GM23248 (cell line): Measurements from ENCODE around the gene TSPAN9. TPM values are rescaled to one million over a fixed set of nuclear protein-coding genes. Genes with fewer than 3 reads are reported as not detected.

ENCODE experiments used
- DNase-seq: peaks from one replicate; pipeline ENCODE4 v3.0.0-alpha.2; 2015
- H2AFZ ChIP-seq: fragments of 200-600 bp; sonication (generic); 2 replicates; pipeline ENCODE4 v1.6.1; 2016; ENCODE audit warnings: antibody characterized with exemption
- H3F3A ChIP-seq: fragments of 200-600 bp; sonication (generic); 2 replicates; pipeline ENCODE4 v1.6.1; 2016; ENCODE audit warnings: mild to moderate bottlenecking, antibody characterized with exemption, mixed run types; ENCODE audit not compliant: insufficient read depth
- H3K27ac ChIP-seq: fragments of 200-600 bp; sonication (generic); 2 replicates; pipeline ENCODE4 v1.5.1; 2016; ENCODE audit warnings: mild to moderate bottlenecking
- H3K27me3 ChIP-seq: fragments of 200-600 bp; sonication (generic); replicated peaks from 2 replicates; pipeline ENCODE4 v1.6.1; 2016; ENCODE audit warnings: mild to moderate bottlenecking; ENCODE audit not compliant: insufficient read depth
- H3K36me3 ChIP-seq: fragments of 200-600 bp; sonication (generic); 2 replicates; pipeline ENCODE4 v1.6.1; 2016; ENCODE audit warnings: low read depth, mild to moderate bottlenecking
- H3K4me1 ChIP-seq: fragments of 200-600 bp; sonication (generic); 2 replicates; pipeline ENCODE4 v1.6.1; 2016; ENCODE audit warnings: mild to moderate bottlenecking; ENCODE audit not compliant: insufficient read depth
- H3K4me2 ChIP-seq: fragments of 200-600 bp; sonication (generic); one replicate; pipeline ENCODE4 v1.6.1; 2016; ENCODE audit warnings: mild to moderate bottlenecking; ENCODE audit not compliant: unreplicated experiment
- H3K4me3 ChIP-seq: fragments of 200-600 bp; sonication (generic); 2 replicates; pipeline ENCODE4 v1.5.1; 2016; ENCODE audit warnings: mild to moderate bottlenecking
- H3K79me2 ChIP-seq: fragments of 200-600 bp; sonication (generic); 2 replicates; pipeline ENCODE4 v1.6.1; 2016; ENCODE audit warnings: mild to moderate bottlenecking; ENCODE audit not compliant: insufficient read depth
- H3K9ac ChIP-seq: fragments of 200-600 bp; sonication (generic); 2 replicates; pipeline ENCODE4 v1.6.1; 2016; ENCODE audit warnings: mild to moderate bottlenecking
- H3K9me2 ChIP-seq: fragments of 200-600 bp; sonication (generic); 2 replicates; pipeline ENCODE4 v1.6.1; 2016; ENCODE audit warnings: mixed run types, mild to moderate bottlenecking, moderate library complexity; ENCODE audit not compliant: insufficient read depth
- H3K9me3 ChIP-seq: fragments of 200-600 bp; sonication (generic); one replicate; pipeline ENCODE4 v1.6.1; 2017; ENCODE audit warnings: low read depth
- H4K20me1 ChIP-seq: fragments of 200-600 bp; sonication (generic); 2 replicates; pipeline ENCODE4 v1.6.0; 2016; ENCODE audit not compliant: insufficient read depth
- EZH2 ChIP-seq: fragments of 200-600 bp; sonication (generic); IDR thresholded peaks from 2 replicates; pipeline ENCODE4 v1.6.1; 2018; ENCODE audit warnings: antibody characterized with exemption, mild to moderate bottlenecking; ENCODE audit not compliant: insufficient read depth, poor library complexity, severe bottlenecking
- EZH2phosphoT487 ChIP-seq: fragments of 200-600 bp; sonication (generic); IDR thresholded peaks from 2 replicates; pipeline ENCODE4 v1.6.1; 2018; ENCODE audit warnings: antibody characterized with exemption, moderate library complexity, mild to moderate bottlenecking, low read depth; ENCODE audit not compliant: insufficient read depth
- WGBS, 2 experiments: methylation state at CpG; one replicate each; pipeline ENCODE4 v1.1.6; 2015 to 2017; ENCODE audit warnings: low lambda C conversion rate in 2 of 2, low coverage in 1 of 2; ENCODE audit errors: missing lambda C conversion rate in 2 of 2; 5-methylcytosine and 5-hydroxymethylcytosine counted together
- in situ Hi-C: fragments of 300-500 bp; cut with MboI; formaldehyde crosslinking; loops from 2 replicates; pipeline ENCODE4 v1.15.0; 2020
- polyA plus RNA-seq: library from polyadenylated mRNA; unstranded; fragments of >200 nt; fragmentation: Nextera tagmentation; extraction: Ambion mirVana; gene quantifications from 2 replicates; pipeline ENCODE4 v1.2.1, GENCODE V29; 2016
- total RNA-seq: library from RNA; depleted of rRNA; stranded (reverse); fragments of >200 nt; shearing (Covaris generic); gene quantifications from 2 replicates; pipeline ENCODE4 v1.2.3, GENCODE V29; 2014

Gene TSPAN9
- total and polyA plus RNA-seq, 2 experiments from 2014 or later: 9.5 to 14.4 TPM

- no peak overlapping the region for H3K4me2 ChIP-seq
- in situ Hi-C loops: no loop called here
- H3K4me3 ChIP-seq: no peak overlapping the region
- H3K79me2 ChIP-seq: no peaks in the 10 kb centered on the region
- WGBS, 2 experiments: 90 to 92% methylated on average over 16 of the region's 16 CpGs
- no peaks in the 10 kb centered on the region for H3K9me2 ChIP-seq
- H4K20me1 ChIP-seq: no peaks in the 10 kb centered on the region
- H3K27me3 ChIP-seq: no peaks in the 10 kb centered on the region
- no peak overlapping the region for H3K27ac ChIP-seq
- no peak overlapping the region for H2AFZ ChIP-seq
- H3K9ac ChIP-seq: no peak overlapping the region
- H3F3A ChIP-seq: no peaks in the 10 kb centered on the region
- H3K9me3 ChIP-seq: no peaks in the 10 kb centered on the region
- H3K36me3 ChIP-seq: no peaks in the 10 kb centered on the region
- no peaks in the 10 kb centered on the region for H3K4me1 ChIP-seq
- no peak for DNase-seq
- TF ChIP-seq EZH2phosphoT487: no peak
- TF ChIP-seq EZH2: no peak
Measured at GRCh38 chr12:3249081-3249800, 172.1 kb downstream of the TSPAN9 start.

- Histone ChIP-seq H3K27ac (no peak overlapping the region), H3K79me2 (no peaks in the 10 kb centered on the region), H3K9me2 (no peaks in the 10 kb centered on the region), H3K9me3 (no peaks in the 10 kb centered on the region), H3K4me1 (no peaks in the 10 kb centered on the region), H3K9ac (no peak overlapping the region), H3K4me3 (no peak overlapping the region), H3K4me2 (no peak overlapping the region), H3K36me3 (no peaks in the 10 kb centered on the region), H4K20me1 (no peaks in the 10 kb centered on the region), H2AFZ (no peak overlapping the region), H3F3A (no peaks in the 10 kb centered on the region), H3K27me3 (no peaks in the 10 kb centered on the region)
- DNase-seq: no peak
- 94 to 95% methylated on average over 6 of the region's 6 CpGs for WGBS, 2 experiments
- TF ChIP-seq EZH2phosphoT487 (no peak), EZH2 (no peak)
- in situ Hi-C loops: no loop called here
Measured at GRCh38 chr12:3250034-3250433, 172.9 kb downstream of the TSPAN9 start.

- WGBS, 2 experiments: 88 to 89% methylated on average over 8 of the region's 8 CpGs
- no peak for DNase-seq
- Histone ChIP-seq H3K4me3 (no peak overlapping the region), H3K9me2 (no peaks in the 10 kb centered on the region), H3K9me3 (no peaks in the 10 kb centered on the region), H2AFZ (no peak overlapping the region), H3K27ac (no peak overlapping the region), H4K20me1 (no peaks in the 10 kb centered on the region), H3K9ac (no peak overlapping the region), H3F3A (no peaks in the 10 kb centered on the region), H3K4me1 (no peaks in the 10 kb centered on the region), H3K4me2 (no peak overlapping the region), H3K79me2 (no peaks in the 10 kb centered on the region), H3K36me3 (no peaks in the 10 kb centered on the region), H3K27me3 (no peaks in the 10 kb centered on the region)
- TF ChIP-seq EZH2phosphoT487: no peak
- in situ Hi-C loops: no loop called here
Measured at GRCh38 chr12:3250576-3250975, 173.4 kb downstream of the TSPAN9 start.

- H3K4me3 ChIP-seq: no peak overlapping the region
- H3K36me3 ChIP-seq: no peaks in the 10 kb centered on the region
- no peak overlapping the region for H2AFZ ChIP-seq
- WGBS, 2 experiments: 71 to 73% methylated on average over 5 of the region's 5 CpGs
- no peaks in the 10 kb centered on the region for H3F3A ChIP-seq
- no peaks in the 10 kb centered on the region for H3K4me1 ChIP-seq
- H3K9me2 ChIP-seq: no peaks in the 10 kb centered on the region
- H3K4me2 ChIP-seq: no peak overlapping the region
- H4K20me1 ChIP-seq: no peaks in the 10 kb centered on the region
- no peak overlapping the region for H3K9ac ChIP-seq
- in situ Hi-C loops: no loop called here
- H3K9me3 ChIP-seq: no peaks in the 10 kb centered on the region
- H3K27me3 ChIP-seq: no peaks in the 10 kb centered on the region
- TF ChIP-seq EZH2 (no peak), EZH2phosphoT487 (no peak)
- no peak overlapping the region for H3K27ac ChIP-seq
- no peak for DNase-seq
- no peaks in the 10 kb centered on the region for H3K79me2 ChIP-seq
Measured at GRCh38 chr12:3251067-3251466, 173.9 kb downstream of the TSPAN9 start.

GRCh38 chr12:3251691-3252090 is 174.5 kb downstream of the TSPAN9 start:
- H3F3A ChIP-seq: no peaks in the 10 kb centered on the region
- no peak for DNase-seq
- no peak overlapping the region for H3K4me3 ChIP-seq
- no peaks in the 10 kb centered on the region for H3K9me3 ChIP-seq
- 81 to 84% methylated on average over 7 of the region's 7 CpGs for WGBS, 2 experiments
- no peak for TF ChIP-seq EZH2
- TF ChIP-seq EZH2phosphoT487: no peak
- no peaks in the 10 kb centered on the region for H3K9me2 ChIP-seq
- H3K79me2 ChIP-seq: no peaks in the 10 kb centered on the region
- no peaks in the 10 kb centered on the region for H4K20me1 ChIP-seq
- no peaks in the 10 kb centered on the region for H3K4me1 ChIP-seq
- H3K4me2 ChIP-seq: no peak overlapping the region
- in situ Hi-C loops: no loop called here
- no peak overlapping the region for H3K9ac ChIP-seq
- H3K27me3 ChIP-seq: no peaks in the 10 kb centered on the region
- no peaks in the 10 kb centered on the region for H3K36me3 ChIP-seq
- no peak overlapping the region for H2AFZ ChIP-seq
- H3K27ac ChIP-seq: no peak overlapping the region
